HL-60 (cell line): ENCODE data around the gene CACNG8.

Experiments
- CTCF ChIP-seq: IDR thresholded peaks from one replicate; pipeline ENCODE4 v1.5.1; 2011; ENCODE audit warnings: low read length, control low read depth, inconsistent platforms; ENCODE audit not compliant: insufficient read depth
- GABPA ChIP-seq: IDR thresholded peaks from 2 replicates; pipeline ENCODE4 v1.6.1; 2012; ENCODE audit warnings: low read depth
- POLR2AphosphoS5 ChIP-seq: IDR thresholded peaks from 2 replicates; pipeline ENCODE4 v1.6.1; 2012; ENCODE audit warnings: low read depth
- REST ChIP-seq: IDR thresholded peaks from 2 replicates; pipeline ENCODE4 v1.6.1; 2012; ENCODE audit warnings: low read depth; ENCODE audit not compliant: insufficient replicate concordance
- SPI1 ChIP-seq: IDR thresholded peaks from 2 replicates; pipeline ENCODE4 v1.6.1; 2012; ENCODE audit warnings: low read depth, mild to moderate bottlenecking, borderline replicate concordance

GRCh38 chr19:54011507-54012211 lies 48.9 kb downstream of the CACNG8 start:
- TF ChIP-seq CTCF (no peak), POLR2AphosphoS5 (no peak), SPI1 (no peak), GABPA (no peak), REST (no peak)
